H1 (cell line): ENCODE results near the gene SPINK7. TPM values are rescaled to one million over a fixed set of nuclear protein-coding genes. Genes with fewer than 3 reads are reported as not detected.

Experiments used
- TEAD4 ChIP-seq: IDR thresholded peaks from 2 replicates; pipeline ENCODE4 v1.6.1; 2012; ENCODE audit warnings: low read depth, low read length, inconsistent platforms, mixed read lengths
- polyA plus RNA-seq, 7 experiments: library from polyadenylated mRNA; depleted of rRNA in 3 of 7; stranded (reverse) in 5 of 7; unstranded in 2 of 7; fragments of >200 nt in 5 of 7; fragments of 200-250 nt in 2 of 7; gene quantifications; 1 replicate in 5 of 7; 2 replicates in 1 of 7; 4 replicates in 1 of 7; pipeline versions ENCODE4 v1.2.1 to v1.2.3, GENCODE V29; 2011 to 2013; ENCODE audit warnings: missing spikeins in 2 of 7, mixed read lengths in 2 of 7
- total RNA-seq: library from RNA; stranded (reverse); fragmentation: NEBNext Ultra II Directional; extraction: Animal tissue kit (Norgen Biotek cat#: 25700); gene quantifications from 2 replicates; pipeline ENCODE4 v1.2.1, GENCODE V29; 2021

Gene SPINK7
- total and polyA plus RNA-seq, 2 of the 8 experiments (the other 6 are each of a cell fraction or from before 2014, with no cell fraction given): not detected

GRCh38 chr5:148343046-148343407 is 30.8 kb downstream of the SPINK7 start (continued):
- TF ChIP-seq TEAD4: no peak
